Left kidney (tissue), 2 donors: ENCODE data around the gene PTRH1. TPM values are rescaled to one million over a fixed set of nuclear protein-coding genes. Genes with fewer than 3 reads are reported as not detected.

Experiments
- DNase-seq: peaks from one replicate; pipeline ENCODE4 v3.0.0-alpha.2; 2013
- polyA plus RNA-seq: library from polyadenylated mRNA; unstranded; fragments of 120-200 nt; gene quantifications from one replicate; pipeline ENCODE4 v1.2.1, GENCODE V29; 2013; ENCODE audit not compliant: insufficient read length

PTRH1 gene
- polyA plus RNA-seq, 1 donor = 8.0 TPM

DNA sequence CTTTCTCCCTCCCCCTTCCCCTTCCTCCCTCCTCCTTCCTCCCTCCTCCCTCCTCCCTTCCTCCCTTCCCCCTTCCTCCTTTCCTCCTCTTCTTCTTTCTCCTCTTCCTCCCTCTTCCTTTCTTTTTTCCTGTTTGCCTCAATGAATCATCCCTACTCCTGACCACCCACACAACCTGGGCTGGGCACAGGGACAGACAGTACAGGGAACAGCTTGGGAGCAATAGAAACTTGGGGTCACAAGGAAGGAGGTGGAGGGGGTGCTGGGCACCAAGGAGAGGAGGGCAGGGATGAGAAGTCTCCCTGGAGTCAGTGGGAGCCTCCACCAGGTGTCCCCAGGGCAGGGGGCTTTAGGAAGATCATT, 5.4 kb upstream of the PTRH1 start:
- no peak for DNase-seq

DNA sequence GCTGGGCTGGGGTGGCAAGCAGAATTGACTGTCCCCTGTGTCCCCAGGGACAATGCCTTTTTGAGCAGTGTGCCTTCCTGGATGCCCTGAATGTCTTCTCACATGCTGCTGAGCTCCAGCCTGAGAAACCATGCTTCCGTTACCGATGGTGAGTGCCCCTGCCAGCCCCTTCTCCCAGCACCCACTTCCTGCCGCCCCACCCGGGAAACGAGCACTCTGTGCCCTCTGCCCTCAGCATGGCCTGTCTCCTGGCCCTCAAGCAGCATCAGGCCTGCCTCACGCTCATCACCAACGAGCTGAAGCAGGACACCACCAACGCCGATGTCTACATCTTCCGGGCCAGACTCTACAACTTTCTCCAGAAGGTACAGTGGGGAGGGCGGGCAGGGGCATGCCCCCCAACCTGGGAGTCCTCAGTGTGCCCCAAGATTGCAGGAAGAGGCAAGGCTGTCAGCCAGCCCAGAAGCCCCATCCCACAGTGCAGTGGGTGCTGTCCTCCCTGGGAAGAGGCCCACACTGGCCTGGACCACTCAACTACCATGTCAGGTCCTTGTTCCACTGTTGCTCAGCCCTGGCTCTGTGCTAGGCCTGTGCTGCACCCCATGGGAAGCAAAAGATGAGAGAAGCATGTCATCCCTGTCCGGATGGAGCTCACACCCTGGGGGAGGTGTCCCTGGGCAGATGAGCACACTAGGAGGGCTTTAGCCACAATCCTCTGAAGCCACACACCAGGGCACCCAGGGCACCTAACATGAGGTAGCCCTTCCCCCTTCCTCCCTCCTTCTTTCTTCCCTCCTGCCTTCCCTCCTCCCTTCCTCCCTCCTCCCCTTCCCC, 4.8 kb upstream of the PTRH1 start:
- DNase-seq = no peak

DNA sequence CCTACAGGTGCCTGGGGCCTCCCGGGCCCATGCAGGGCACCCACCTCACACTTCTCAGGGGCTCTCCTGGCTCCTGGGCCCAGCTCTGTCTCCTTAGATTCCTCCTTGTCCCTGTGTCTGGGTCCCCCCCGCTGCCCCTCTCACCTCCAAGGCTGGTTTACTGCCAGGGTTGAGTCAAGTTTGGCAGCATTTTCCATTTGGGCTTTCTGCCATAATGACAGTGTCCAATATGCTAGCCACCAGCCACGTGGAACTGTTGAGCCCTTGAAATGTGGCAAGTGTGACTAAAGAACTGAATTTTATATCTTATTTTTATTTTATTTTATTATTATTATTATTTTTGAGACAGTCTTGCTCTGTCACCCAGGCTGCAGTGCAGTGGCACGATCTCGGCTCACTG, 2.3 kb upstream of the PTRH1 start:
- DNase-seq = no peak

DNA sequence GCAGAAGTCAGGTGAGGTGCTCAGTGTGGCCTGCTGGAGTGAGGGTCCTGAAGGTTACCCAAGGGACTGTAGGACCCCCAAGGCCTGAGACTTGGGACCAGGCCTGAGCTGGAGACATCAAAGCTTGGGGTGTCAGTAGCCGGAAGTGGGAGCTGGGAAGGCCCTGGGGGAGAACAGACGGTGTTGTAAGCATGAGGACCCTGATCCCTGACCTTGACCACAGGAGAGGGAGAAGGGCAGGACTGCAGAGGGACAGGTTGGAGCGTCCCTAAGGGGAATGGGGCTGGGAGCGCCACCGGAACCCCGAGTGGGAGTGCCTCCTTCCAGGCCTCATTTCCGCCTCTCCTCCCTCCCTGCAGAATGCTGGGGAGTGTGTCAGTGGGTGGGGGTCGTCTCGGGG, 949 bp upstream of the PTRH1 start:
- no peak for DNase-seq

DNA sequence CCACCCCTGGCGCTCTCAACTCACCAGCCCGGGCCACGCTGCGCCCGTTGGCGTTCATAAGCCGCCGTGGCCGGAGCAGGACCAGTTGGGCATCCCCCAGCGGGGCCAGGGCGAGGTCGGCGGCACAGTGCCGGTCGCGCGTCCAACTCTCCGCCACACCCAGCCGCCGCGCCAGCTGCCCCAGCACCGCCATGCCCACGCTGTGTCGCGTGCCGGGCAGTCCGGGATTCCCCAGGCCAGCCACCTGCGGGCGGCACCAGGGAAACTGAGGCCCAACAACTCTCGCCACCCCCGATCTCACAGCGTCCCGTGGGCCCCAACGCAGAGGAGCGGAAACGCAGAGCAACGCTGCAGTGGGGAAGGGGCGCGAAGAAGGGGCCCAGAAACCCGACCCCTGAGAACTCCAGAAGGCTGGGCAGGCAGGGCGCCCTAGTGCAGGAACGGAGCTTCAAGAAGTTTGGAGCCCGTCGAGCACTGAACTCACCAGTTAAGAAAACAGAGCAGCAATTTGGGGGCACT, 453 bp downstream of the PTRH1 start:
- DNase-seq = no peak

DNA sequence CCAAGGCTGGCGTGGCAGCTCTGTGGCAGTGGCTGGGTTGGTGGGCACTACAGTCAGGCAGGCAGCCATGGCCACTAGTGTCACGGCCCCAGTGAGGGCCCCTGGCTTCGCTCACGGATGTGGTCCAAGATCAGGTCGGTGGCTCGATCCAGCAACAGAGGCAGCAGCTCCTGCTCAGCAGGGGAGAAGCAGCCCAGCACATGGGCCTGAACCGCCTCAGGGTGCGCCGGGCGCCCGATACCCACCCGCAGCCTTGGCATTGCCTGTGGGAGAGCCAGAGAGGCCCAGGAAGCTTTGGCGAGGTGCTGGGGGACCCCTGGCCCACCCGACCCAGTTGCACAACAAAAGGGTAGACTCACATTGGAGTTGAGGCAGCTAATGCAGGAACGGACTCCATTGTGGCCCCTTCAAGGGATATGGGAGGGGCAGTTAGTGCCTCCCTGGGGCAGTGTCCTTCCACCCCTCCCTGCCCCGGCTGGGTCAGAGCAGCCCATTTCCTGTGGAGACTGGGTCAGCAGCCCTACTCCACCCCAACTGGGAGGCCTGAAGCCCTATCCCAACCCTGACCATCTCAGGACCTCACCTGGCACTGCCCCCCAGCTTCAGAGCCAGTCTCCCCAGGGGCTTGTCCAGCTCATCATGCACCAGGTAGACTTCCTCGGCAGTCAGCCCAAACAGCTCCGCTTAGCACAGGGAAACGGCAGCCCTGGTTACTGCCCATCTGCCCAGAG, 1.3 kb downstream of the PTRH1 start:
- DNase-seq = no peak

DNA sequence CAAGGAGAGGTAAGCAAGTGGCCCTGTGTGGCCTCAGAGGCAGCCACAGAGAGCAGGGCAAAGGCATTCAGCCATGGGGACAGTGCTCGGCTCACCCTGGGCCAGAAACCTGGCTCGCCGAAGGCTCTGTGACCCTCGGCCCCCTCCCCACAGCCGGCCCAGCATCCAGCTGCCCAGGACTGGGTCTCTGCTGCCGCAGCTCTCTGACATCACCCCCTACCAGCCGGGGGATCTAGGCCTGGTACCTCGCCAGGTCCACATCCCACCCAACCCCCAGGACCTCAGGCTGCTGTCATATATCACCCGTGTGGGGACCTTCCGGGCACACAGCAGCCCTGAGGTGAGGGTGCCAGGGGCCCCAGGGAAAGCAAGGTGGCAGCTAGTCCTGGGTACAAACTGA, 2.6 kb downstream of the PTRH1 start:
- DNase-seq = no peak

DNA sequence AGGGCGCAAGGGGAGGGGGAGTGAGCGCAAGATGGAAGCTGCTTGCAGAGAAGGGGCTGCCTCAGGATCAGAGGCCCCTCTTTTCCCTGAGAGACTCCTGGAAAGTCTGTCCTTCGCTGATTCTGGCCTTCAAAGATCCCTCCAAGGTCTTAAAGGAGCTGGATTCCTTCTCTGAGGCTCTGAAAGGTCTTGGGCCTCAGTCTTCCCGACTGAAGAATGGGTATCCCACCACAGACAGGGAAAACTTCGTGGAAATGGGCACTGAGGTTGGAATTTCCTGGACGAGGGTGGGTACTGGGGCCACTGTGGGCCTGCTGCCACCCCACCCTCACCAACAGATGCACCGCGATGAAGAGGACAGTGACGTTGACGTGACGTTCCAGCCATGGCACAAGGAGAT, 3.1 kb downstream of the PTRH1 start:
- no peak for DNase-seq

DNA sequence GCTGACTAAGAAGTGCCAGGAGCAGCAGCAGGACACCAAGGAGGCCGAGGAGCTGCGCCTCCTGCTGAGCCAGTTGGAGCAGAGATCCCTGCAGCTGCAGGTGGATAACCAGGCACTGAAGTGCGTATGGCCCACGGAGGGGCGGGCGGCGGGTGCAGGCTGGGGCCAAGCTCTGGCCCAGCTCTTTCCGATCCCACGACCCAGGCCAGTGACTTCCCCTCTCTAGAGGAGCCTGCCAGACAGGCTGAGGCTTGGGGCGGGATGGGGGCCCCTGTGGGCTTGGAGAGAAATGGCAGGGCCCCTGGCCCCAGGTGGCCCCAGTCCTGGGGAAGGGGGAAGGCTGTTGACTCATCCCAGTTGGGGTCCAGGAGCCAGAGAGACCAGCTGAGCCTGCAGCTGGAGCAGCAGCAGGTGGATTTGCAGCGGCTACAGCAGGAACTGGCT, 3.6 kb downstream of the PTRH1 start:
- DNase-seq = no peak

DNA sequence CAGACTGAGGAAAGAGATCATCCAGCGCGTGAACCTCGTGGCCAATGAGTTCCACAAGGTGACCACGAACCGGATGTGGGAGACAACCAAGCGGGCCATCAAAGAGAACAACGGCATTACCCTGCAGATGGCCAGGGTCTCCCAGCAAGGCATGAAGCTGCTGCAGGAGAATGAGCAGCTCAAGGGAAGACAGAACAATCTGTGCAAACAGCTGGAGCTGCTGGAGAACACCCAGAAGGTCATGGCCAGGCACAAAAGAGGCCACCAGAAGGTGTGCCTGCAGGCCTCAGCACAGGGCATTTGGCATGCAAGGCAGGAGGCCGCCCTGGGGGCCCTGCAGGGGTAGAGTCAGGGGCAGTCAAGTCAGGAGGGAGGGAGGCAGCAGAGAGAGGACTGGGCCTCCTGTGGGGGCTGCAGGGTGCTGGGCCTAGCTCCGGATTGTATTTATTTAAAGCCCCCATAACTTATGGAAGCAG, 4.2 kb downstream of the PTRH1 start:
- no peak for DNase-seq

DNA sequence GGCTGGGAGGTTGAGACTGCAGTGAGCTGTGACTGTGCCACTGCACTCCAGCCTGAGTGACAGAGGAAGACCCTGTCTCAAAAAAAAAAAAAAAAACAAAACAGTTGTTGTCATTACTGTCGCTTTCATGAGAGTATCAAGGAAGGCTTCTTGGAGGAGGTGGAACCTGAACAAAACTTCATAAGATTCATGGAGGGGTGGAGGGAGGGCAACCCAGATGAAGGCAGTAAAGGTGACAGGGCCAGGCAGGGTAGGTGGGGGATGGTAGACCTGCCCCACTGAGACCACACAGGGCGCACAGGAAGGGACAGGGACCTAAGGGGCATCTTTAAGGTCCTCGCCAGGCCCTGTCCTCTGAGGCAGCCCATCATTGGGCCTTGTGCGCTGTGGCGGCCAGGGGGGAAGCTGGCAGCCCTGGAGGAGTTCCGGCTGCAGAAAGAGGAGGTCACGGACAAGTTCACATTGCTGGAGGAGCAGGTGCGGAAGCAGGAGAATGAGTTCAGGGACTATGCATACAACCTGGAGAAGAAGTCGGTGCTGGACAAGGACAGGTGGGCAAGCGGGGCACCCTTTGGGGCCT, 5.2 kb downstream of the PTRH1 start:
- DNase-seq = no peak

DNA sequence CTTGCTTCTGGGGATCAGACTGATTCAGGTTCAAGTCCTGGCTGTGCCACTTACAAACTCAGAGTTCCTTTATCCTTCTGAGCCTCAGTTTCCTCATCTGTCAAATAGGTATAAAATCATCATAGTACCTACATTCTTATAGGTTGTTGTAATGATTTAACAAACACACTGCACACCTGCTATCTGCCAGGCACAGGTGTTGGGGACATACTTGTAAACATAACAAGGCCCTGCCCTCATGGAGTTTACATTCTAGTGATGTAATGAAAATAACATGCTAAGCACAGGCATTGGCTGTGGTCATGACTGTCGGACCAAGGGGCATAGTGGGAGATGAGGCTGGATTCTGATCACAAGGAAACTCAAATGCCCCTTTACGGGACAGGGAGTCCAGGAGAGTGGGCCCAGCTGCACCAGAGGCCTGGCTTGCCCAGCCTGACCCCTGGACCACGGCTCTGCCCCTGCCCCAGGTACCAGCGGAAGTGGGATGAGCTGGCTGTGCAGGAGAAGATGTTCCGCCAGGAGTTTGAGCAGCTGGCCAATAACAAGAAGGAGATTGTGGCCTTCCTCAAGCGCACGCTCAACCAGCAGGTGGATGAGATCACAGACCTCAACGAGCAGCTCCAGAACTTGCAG, 6.4 kb downstream of the PTRH1 start:
- DNase-seq = no peak

DNA sequence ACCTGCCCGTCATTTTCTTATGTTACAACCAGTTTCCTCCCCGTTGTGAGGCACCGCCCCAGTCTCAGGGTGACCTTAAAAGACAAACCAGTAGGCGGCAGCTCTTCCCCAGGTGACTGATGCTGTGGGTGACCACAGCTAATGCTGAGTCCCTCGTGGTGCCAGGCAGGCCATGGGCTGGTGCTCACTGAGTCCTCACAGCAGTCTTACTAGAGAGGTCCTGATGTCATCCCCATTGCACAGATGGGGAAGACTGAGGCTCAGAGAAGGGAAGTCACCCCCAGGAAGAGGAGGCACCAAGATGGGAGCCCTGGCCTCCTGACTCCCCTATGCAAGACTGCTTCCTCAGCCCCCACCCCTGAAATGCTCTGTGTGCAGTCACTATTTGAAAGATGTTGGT, 7.7 kb downstream of the PTRH1 start:
- no peak for DNase-seq

DNA sequence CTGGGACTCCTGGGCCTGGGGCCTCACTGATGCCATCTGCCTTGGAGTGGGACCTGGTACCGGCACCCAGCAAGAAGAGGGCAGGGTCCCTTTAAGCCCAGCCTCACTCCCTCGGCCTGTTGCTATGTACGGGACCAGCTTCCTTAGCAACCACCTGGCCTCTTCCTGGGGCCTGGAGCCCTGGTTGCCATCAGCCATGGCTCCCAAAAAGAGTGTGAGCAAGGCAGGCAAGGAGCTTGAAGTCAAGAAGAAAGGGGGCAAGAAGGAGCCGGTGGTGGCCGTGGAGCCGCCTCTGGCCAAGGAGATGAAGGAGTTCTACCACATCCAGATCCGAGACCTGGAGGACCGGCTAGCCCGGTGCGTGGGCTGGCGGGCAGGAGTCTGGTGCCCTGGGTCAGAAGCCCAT, 8.6 kb downstream of the PTRH1 start, which contains the start of gene CFAP157:
Gene CFAP157 (plus strand): TSS at position 153 of the 406 bp plus-strand sequence. CDS start 44 bp downstream, at position 197.
- no peak for DNase-seq

DNA sequence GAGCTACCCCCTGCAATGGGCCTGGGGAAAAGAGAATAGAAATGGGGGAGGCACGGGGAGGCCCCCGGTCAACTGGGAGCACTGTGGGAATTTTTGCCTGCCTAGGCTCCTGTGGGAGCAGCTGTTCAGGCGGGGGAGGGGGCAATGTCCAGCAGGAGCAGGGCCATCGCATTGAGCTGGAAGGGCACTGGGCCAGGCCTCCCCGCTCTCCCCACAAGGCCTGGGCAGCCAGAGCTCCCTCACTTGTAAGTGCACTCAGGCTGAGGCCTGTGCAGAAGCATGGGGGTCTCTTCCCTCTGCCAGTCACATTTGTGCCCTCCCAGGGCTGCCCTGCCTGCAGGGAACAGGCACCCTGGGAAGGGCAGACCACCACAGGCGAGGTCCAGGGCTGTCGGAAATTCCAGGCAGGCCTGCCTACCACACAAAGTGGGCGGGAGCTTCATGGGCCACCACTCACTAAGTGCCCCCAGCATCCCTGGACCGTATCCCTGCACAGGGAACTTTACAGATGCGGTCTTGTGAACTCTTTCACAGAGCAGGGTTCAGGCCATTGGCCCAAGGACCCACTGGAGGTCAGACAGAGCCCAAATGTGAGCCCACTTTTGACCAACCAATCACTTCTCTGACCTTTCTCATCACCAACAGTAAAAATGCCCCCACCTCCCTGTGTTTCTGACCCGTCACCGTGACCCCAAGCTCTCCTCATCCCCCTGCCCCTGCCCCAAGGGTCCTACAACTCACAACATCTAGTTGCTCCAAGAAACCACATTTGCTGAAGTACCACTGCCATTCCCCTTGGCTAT, 9.7 kb downstream of the PTRH1 start:
- no peak for DNase-seq

DNA sequence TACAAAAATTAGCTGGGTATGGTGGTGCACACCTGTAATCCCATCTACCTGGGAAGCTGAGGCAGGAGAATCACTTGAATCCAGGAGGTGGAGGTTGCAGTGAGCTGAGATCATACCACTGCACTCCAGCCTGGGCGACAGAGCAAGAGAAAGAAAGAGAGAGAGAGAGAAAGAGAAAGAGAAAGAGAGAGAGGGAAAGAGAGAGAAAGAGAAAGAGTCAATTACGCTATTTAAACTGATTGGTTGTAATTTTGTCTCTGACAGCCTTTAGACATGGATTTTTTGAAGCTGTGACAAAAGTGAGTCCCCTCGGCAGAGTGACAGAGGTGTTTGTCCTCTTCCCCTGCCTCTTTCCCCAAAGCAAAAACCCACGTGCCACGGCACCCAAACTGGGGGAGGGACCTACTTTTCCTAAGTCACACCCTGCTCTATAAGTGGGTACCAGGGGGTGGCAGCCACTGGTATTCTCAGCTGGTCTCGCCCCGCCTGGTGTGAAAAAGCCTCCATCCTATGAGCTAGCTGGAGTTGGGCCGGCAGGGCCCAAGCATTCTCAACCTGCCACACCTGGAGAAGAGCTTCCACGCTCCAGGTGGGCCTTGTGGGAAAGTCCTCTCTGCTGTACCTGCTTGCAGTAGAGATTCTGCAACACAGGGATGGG, 12.0 kb downstream of the PTRH1 start:
- no peak for DNase-seq

DNA sequence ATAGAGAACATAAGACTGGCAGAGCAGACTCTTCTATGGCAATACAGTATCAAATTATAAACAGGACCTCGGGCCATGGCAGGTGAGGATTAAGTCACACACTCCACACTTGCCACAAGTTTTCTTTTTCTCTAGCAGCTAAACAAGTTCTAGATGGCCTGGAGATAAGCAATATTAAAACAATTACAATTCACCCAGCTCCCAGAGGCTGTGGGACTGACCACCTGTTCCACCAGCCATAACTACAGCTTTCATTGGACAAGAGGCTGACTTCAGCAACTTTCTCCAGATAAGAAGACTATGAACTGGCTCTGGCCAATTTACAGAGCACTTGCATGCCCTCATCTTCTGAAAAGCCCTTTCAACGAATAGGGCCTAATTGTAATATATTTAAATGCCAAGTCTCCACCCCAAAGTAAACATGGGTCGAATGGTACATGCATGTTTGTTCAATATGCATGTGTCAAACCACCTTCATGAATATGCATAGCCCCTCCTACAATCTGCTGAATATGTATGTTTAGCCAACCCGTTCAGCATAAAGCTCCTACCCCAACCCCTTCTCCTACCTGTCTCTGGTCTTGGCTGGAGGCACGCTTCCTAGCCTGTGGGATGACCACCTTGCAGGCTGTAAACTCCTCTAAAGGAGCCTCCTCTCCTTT, 14.7 kb downstream of the PTRH1 start:
- no peak for DNase-seq

DNA sequence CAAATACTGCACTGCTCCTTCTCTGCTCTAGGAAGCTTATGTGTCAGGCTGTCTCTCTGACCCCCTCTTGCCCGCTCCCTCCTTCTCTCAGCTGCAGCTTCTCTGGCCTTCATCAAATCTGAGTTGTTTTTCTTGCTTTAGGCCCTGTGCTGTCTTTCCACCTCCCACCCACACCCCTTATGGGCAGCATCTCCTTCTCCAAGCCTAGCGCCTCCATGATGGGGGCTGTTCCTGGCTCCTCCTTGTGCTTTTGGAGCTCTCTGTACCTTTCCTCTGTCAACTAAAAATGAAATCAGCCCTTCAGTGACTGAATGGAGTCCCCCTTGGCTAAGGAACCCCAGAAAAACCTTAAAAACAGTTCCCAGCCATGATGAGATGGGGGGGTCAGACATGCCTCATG, 15.3 kb downstream of the PTRH1 start:
- no peak for DNase-seq

DNA sequence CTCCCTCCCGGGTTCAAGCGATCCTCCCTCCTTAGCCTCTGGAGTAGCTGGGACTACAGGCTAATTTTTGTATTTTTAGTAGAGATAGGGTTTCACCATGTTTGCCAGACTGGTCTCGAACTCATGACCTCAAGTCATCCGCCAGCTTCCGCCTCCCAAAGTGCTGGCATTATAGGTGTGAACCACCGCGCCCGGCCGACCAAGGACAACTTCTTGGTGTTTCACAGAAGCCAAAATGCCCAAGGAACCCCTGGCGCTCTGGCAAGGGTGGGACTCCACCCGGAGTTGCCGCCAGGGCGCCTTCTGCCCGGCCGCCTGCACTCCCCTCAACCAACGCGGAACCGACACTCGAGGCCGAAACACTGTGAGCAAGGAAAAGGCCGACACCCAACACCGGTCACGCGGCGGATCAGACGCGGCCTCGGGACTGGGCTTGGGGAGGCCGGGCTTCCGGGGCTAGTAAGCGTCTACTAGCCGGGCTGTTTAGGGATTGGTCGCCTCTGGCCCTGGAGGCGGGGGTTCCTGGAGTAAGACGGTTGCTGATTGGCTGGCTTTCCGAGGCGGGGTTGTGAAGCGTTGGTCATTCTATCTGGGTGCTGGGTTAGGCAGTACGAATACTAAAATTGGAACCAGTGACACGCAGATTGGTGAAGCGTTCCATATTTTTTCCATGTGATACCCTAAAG, 16.3 kb downstream of the PTRH1 start:
- DNase-seq = peak; percentile 95

DNA sequence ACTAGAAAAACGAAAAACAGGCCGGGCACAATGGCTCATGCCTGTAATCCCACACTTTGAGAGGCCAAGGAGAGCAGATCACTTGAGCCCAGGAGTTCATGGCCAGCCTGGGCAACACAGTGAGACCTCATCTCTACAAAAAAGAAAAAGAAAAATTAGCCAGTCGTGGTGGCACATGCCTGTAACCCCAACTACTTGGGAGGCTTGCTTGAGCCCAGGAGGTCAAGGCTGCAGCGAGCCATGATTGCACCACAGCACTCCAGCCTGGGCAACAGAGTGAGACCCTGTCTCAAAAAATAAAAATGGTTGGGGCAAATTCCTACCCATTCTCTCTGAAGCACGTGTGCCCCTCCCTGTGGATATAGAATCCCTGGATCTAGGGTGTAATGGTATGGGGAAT, 17.1 kb downstream of the PTRH1 start:
- no peak for DNase-seq
